HG03039 (cell line): Measurements from ENCODE around the gene ENOPH1.
"Not testable (repeated sequence)": the region's sequence is repeated elsewhere in the genome, so short reads cannot be mapped to it uniquely, and the experiment has no call there.

Source experiments
- ATAC-seq: cut with Tn5 transposase; IDR thresholded peaks from one replicate; pipeline ENCODE4 v1.9.1; 2021; ENCODE audit warnings: mild to moderate bottlenecking, moderate library complexity; ENCODE audit not compliant: unreplicated experiment

The ENOPH1 gene

DNA sequence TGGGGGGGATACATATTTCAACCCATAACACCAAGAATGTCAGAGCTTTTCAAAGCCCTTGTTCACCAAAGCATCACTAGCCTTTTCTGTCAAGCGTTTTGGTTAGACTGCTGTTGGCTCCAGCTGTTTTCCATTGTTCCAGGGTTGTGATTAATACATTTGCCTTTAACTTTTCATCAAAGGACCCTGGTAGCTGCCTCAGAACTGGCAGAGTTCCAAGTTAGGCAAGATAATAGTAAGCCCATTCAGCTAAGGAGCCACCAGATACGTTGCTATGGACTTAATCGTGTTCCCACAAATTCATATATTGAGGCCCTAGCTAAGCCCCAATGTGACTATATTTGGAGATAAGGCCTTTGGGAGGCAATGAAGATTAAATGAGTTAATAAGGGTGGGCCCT, 37.1 kb downstream of the ENOPH1 start:
- no peak for ATAC-seq

- ATAC-seq: no peak
Measured at GRCh38 chr4:82469791-82470345, 39.5 kb downstream of the ENOPH1 start.

DNA sequence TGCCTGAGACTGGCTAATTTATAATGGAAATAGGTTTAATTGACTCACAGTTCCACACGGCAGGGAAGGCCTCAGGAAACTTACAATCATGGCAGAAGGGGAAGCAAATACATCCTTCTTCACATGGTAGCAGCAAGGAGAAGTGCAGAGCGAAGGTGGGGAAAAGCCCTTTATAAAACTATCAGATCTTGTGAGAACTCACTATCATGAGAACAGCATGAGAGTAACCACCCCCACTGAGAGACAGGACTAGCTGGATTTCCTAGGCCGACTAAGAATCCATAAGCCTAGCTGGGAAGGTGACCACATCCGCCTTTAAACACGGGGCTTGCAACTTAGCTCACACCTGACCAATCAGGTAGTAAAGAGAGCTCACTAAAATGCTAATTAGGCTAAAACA, 42.7 kb downstream of the ENOPH1 start:
- ATAC-seq: not testable (repeated sequence)

GRCh38 chr4:82473621-82474164, 43.3 kb downstream of the ENOPH1 start:
- ATAC-seq: no peak

- ATAC-seq: not testable (repeated sequence)
Measured at GRCh38 chr4:82475931-82476330, 45.5 kb downstream of the ENOPH1 start.

DNA sequence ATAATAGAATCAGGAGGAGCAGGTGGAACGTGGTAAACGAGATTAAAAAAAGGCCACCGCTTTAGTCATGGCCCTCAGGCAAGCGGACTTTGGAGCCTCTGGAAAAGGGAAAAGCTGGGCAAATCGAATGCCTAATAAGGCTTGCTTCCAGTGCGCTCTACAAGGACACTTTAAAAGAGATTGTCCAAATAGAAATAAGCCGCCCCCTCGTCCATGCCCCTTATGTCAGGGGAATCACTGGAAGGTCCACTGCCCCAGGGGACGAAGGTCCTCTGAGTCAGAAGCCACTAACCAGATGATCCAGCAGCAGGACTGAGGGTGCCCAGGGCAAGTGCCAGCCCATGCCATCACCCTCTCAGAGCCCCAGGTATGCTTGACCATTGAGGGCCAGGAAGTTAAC, 47.1 kb downstream of the ENOPH1 start:
- ATAC-seq: not testable (repeated sequence)

DNA sequence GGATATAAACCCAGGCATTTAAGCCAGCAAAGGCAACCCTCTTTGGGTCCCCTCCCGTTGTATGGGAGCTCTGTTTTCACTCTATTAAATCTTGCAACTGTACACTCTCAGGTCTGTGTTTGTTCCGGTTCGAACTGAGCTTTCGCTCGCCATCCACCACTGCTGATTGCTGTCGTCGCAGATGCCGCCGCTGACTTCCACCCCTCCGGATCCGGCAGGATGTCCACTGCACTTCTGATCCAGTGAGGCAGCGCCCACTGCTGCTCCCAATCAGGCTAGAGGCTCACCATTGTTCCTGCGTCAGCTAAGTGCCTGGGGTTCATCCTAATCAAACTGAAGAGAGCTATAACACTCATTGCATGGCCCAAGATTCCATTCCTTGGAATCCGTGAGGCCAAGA, 49.2 kb downstream of the ENOPH1 start:
- no peak for ATAC-seq

- no peak for ATAC-seq
Measured at GRCh38 chr4:82480771-82481505, 50.5 kb downstream of the ENOPH1 start.

DNA sequence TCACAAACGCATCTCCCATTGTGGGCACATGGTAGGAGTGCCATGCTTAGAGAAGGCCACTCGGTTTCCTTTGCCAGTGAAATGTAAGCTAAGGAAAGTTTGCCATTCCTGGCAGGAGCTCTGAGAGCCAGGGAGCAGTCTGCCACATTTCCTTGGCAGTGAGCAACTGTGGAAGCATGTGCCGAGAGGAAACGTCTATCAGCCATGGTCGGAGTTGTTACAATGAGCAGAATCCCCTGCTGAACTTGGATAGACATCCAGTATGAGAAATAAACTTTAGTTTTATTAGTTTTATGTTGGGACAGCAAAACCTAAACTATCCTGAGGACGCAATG, 51.1 kb downstream of the ENOPH1 start:
- no peak for ATAC-seq

DNA sequence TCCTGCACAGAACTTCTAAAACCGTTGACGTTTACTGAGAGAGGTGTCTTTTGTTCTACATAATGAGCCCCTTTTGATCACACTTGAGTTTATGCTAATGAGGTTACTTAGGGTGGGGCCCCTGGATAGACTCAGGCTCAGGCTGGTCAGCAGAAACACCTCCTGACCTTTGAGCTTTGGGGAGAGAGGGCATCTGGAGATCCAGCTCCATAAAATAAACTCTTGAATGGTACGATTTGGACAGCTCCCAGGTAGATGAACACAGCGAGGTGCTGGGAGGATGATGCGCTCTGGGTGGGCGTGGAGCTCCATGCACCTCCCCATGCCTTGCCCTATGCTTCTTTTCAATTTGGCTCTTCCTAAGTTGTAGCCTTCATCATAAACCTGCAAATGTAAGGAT, 52.0 kb downstream of the ENOPH1 start:
- ATAC-seq: no peak

- ATAC-seq: no peak
Measured at GRCh38 chr4:82484996-82485783, 54.8 kb downstream of the ENOPH1 start.

- ATAC-seq: no peak
Measured at GRCh38 chr4:82489076-82489475, 58.7 kb downstream of the ENOPH1 start.

- ATAC-seq: no peak
Measured at GRCh38 chr4:82489987-82490386, 59.6 kb downstream of the ENOPH1 start.

DNA sequence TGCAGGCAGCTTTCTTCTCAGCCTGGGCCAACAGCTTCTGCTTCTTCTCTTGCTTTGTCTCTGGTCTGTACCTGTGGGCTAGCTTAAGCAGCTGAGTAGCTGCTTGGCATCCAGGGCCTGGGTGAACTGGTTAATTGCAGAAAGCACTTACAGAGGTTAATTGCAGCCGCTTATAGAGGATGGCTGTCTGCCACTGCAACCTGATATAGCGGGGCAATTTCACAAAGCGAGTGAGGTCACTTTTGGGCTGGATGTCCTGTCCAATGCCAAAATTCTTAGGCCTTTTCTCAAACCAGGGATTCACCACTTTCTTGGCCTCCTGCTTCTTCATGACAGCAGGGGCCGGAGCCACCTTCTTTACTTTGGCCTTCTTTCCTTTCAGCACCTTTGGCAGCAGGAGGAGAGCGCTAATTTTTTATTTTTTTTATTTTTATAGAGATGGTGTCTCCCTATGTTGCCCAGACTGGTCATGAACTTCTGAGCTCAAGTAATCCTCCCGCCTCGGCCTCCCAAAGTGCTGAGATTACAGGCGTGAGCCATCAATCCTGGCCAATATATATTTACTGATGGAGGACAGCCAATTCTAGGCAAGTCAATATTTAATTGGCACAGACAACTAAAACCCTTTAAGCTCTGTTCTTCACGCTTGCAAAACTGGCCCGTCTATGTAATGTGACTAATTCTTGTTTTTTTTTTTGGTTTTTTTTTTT, 61.0 kb downstream of the ENOPH1 start:
- no peak for ATAC-seq

DNA sequence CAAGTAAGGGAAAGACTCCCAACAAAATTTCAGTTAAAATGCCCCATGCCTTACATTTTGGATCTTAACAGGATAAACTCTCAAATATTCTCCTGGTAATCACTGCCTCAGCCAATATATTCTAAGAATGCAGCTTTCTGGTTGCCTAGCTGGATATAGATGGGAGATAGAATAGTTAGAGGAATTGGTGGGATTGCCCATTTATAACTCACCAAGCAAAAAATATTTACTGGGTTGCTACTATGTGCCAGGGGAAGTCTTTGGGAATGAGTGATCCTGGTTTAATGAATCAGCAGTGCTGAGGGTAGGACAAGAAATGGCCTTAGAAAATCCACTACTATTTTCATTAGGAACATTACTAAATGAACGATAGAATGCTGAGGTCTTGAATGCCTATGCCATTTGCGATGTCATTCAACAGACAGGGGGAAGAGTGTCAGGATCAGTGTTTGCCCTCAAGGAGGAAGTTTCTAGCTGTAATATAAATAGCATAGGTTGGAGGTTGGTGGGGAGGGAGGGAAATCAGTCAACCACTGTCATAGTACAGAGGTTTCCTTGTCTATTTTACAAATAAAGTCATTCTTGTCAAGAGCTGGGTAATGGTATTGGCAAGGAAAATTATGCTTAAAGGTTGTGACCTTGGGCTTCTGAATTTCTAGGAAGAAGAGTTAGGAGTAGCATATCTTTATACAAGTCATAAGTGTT, 63.5 kb downstream of the ENOPH1 start:
- no peak for ATAC-seq

DNA sequence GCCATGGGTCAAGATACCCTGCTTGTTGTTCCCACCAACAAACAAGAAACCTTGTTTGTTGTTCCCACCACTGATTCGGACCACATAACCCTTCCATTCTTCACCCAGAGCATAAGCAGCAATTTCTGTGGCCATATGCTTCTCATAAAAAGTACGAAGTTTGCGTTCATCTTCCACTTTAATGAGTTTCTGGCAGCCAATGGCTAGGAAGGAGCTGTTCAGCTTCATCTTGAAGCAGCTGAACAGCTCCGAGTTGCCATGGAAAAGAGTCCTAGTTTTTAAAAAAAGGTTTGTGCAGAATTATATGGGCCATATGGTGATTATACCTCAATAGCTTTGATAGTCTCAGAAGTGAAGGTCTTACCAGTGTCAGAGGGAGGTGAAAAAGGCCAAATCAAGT, 65.3 kb downstream of the ENOPH1 start:
- ATAC-seq: no peak

DNA sequence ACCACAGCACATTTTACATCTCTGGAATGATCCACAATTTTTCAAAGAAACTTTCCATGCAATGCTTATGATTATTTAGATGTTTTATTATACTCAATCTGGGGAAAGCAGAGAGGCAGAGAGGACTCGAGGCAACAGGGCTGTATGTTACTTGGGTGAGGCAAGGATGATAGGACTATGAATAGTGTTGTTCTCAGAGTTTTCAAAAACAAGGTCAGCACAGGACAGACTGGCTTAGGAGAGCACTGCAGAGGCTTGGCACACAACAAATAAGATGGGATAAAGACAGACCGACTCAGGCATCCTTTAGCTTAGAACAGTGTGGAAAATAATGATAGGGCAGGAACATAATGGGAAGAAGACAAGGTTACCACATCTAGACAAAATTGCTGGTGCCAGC, 66.0 kb downstream of the ENOPH1 start:
- ATAC-seq: no peak

DNA sequence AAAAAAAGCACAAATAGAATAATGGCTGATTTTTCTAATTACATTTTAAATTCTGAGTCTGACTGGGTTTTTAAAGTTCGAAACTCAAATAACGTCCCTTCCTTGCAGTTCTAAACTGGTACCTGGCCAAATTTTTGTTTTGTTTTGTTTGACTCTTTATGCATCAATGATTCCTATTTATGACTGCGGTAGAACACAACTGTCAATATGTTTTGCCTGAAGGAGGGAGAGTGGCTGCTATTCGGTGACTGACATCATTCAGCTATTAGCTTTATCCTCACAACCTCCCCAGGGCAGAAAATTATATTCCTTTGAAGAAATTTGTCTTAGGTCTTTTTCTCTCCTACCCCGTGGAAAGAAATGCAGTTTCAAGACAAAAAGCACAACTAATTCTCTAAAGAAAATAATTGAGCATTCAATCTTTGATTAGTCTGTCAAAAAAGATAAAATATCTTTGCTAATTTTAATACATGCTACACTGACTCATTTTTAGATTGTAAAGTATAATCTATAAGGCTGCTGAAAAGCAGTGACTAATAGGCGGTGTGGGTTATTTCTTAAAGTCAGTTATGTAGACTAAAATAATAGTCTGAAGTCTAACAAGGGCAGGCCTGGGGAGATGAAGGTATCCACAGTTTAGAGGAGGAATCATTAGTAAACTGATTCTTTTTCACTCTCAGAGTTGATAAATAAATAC, 69.5 kb downstream of the ENOPH1 start:
- no peak for ATAC-seq

GRCh38 chr4:82500435-82501153, 70.2 kb downstream of the ENOPH1 start:
- ATAC-seq: no peak

DNA sequence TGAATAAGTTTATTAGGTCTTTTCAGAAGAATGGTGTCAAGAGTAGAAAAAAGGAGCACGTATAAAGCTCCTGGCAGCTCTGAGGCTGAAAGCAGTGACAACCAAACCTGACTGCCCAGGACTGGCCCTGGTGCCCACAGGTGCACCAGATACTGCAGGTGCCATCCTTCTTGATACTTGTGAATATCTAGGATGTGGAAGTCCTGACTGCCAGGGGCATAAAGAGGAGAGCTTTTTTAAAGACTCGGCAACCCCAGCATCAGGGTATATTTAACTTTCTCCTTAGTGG, 70.7 kb downstream of the ENOPH1 start:
- ATAC-seq: no peak
